ENCODE results near the gene ESPN.

ESPN gene, protein sequence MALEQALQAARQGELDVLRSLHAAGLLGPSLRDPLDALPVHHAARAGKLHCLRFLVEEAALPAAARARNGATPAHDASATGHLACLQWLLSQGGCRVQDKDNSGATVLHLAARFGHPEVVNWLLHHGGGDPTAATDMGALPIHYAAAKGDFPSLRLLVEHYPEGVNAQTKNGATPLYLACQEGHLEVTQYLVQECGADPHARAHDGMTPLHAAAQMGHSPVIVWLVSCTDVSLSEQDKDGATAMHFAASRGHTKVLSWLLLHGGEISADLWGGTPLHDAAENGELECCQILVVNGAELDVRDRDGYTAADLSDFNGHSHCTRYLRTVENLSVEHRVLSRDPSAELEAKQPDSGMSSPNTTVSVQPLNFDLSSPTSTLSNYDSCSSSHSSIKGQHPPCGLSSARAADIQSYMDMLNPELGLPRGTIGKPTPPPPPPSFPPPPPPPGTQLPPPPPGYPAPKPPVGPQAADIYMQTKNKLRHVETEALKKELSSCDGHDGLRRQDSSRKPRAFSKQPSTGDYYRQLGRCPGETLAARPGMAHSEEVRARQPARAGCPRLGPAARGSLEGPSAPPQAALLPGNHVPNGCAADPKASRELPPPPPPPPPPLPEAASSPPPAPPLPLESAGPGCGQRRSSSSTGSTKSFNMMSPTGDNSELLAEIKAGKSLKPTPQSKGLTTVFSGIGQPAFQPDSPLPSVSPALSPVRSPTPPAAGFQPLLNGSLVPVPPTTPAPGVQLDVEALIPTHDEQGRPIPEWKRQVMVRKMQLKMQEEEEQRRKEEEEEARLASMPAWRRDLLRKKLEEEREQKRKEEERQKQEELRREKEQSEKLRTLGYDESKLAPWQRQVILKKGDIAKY

DNA sequence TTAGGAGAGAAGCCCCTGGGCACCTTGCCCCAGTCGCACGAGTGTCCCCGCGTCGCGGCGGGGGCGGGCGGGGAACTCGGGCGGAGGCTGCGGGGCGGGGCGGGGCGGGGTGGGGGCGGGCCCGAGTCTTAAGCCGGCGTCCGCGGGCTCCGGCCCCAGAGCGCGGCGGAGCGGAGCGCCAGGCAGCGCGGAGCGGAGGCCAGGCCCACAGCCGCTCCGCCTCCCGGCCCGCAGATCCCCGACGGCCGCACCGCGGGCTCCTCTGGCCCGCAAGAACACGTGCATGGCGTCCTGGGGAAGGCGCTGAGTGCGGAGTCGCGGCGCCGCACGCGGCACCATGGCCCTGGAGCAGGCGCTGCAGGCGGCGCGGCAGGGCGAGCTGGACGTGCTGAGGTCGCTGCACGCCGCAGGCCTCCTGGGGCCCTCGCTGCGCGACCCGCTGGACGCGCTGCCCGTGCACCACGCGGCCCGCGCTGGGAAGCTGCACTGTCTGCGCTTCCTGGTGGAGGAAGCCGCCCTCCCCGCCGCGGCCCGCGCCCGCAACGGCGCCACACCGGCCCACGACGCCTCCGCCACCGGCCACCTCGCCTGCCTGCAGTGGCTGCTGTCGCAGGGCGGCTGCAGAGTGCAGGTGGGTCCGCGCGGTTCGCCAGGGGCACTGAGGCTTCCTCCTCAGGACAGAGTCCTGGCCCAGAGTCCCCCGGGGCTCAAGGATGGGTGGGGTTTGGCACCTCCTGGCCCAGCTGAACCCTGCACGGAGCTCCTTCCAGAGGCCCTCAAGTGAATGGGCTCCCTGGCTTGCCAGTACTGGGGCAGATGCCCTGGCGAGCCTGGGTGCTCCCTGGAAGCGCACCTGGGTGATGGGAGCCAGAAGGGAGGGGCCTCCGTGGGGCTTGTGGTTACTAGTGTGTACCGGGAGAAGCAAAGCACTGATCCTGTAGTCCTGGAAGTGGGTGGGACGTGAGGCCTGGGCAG lies at the start of gene ESPN:
Gene ESPN, plus strand, starts transcription at position 158 of the 975 bp plus-strand sequence. Its CDS starts 180 bp downstream, at position 338.
- Histone ChIP-seq H3K27ac (no peak within 1 kb of the TSS), H3K9me3 (ENCODE audit: control insufficient read depth, low read length) (no peaks in the 10 kb centered on the region), H3K9ac (no peak within 1 kb of the TSS), H3K4me2 (ENCODE audit: low read length) (peak within 1 kb of the TSS; percentile 41), H3K79me2 (no peaks in the 10 kb centered on the region), H3K4me3 (ENCODE audit: low read depth, low read length) (no peak within 1 kb of the TSS), H3K36me3 (ENCODE audit: control insufficient read depth, insufficient read depth, low read length) (no peaks in the 10 kb centered on the region), H2AFZ (peak within 1 kb of the TSS; percentile 38), H3K4me1 (peaks cover 7% of the 10 kb centered on the region), H3K27me3 (ENCODE audit: control insufficient read depth, insufficient read depth, low read length) (no peaks in the 10 kb centered on the region)
- TF ChIP-seq, protein P1, sequence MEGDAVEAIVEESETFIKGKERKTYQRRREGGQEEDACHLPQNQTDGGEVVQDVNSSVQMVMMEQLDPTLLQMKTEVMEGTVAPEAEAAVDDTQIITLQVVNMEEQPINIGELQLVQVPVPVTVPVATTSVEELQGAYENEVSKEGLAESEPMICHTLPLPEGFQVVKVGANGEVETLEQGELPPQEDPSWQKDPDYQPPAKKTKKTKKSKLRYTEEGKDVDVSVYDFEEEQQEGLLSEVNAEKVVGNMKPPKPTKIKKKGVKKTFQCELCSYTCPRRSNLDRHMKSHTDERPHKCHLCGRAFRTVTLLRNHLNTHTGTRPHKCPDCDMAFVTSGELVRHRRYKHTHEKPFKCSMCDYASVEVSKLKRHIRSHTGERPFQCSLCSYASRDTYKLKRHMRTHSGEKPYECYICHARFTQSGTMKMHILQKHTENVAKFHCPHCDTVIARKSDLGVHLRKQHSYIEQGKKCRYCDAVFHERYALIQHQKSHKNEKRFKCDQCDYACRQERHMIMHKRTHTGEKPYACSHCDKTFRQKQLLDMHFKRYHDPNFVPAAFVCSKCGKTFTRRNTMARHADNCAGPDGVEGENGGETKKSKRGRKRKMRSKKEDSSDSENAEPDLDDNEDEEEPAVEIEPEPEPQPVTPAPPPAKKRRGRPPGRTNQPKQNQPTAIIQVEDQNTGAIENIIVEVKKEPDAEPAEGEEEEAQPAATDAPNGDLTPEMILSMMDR (IDR thresholded peaks at IDR 0.05): no peak

DNA sequence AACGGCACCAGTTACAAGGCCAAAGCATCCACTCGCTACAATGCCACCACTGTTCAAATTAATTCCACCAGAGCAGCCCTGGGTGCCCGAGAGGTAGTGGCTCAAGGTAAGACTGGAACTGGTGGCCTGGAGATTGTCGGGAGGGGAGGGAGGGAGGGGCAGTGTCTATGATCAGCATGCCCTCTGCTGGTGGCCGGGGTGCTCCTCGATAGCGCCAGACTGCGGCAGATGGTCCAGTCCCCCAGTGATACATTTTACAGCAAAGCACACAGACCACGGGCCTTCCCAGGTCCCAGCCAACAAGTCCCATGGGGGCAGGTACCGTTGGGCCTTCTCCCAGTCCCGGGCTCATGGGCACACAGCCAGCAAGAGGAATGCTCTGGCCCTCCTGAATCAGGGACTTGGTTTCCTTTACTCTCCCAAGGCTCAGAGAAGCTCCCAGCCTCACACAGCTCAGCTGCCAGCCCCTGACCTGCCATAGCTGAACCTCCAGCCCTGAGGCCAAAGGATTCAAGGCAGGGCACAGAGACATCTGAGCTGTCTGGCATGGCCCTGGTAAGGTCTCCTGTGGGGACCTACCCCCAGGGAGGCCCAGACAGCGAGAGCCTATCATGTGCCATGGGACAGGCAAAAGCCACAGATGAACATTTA lies 46.4 kb upstream of the ESPN start:
- H3K4me2 ChIP-seq (ENCODE audit: low read length): no peak overlapping the region
- no peak overlapping the region for H3K9ac ChIP-seq
- H3K27ac ChIP-seq: no peak overlapping the region
- no peaks in the 10 kb centered on the region for H3K9me3 ChIP-seq (ENCODE audit: control insufficient read depth, low read length)
- H3K27me3 ChIP-seq (ENCODE audit: control insufficient read depth, insufficient read depth, low read length): no peaks in the 10 kb centered on the region
- H3K4me1 ChIP-seq: no peaks in the 10 kb centered on the region
- H3K4me3 ChIP-seq (ENCODE audit: low read depth, low read length): no peak overlapping the region
- TF ChIP-seq, protein P1 (IDR thresholded peaks at IDR 0.05): no peak
- H3K36me3 ChIP-seq (ENCODE audit: control insufficient read depth, insufficient read depth, low read length): no peaks in the 10 kb centered on the region
- H3K79me2 ChIP-seq: no peaks in the 10 kb centered on the region
- H2AFZ ChIP-seq: no peak overlapping the region

DNA sequence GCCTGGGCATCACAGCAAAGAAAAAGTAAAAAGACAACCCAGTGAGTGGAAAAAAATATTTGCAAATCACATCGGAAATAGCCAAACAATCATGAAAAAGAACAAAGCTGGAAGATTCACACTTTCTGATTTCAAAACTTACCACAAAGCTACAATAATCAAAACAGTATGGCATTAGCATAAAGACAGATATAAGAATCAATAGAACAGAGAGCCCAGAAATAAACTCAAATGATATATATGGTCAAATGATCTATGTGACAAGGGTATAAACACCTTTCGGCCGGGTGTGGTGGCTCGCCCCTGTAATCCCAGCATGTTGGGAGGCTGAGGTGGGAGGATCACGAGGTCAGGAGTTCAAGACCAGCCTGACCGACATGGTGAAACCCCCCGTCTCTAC lies 44.5 kb upstream of the ESPN start:
- Histone ChIP-seq H3K4me2 (ENCODE audit: low read length) (no peak overlapping the region), H3K79me2 (no peaks in the 10 kb centered on the region), H2AFZ (no peak overlapping the region), H3K36me3 (ENCODE audit: control insufficient read depth, insufficient read depth, low read length) (no peaks in the 10 kb centered on the region), H3K27me3 (ENCODE audit: control insufficient read depth, insufficient read depth, low read length) (no peaks in the 10 kb centered on the region), H3K27ac (no peak overlapping the region), H3K9me3 (ENCODE audit: control insufficient read depth, low read length) (no peaks in the 10 kb centered on the region), H3K4me3 (ENCODE audit: low read depth, low read length) (no peak overlapping the region), H3K4me1 (no peaks in the 10 kb centered on the region), H3K9ac (no peak overlapping the region)
- TF ChIP-seq, protein P1 (IDR thresholded peaks at IDR 0.05): no peak

DNA sequence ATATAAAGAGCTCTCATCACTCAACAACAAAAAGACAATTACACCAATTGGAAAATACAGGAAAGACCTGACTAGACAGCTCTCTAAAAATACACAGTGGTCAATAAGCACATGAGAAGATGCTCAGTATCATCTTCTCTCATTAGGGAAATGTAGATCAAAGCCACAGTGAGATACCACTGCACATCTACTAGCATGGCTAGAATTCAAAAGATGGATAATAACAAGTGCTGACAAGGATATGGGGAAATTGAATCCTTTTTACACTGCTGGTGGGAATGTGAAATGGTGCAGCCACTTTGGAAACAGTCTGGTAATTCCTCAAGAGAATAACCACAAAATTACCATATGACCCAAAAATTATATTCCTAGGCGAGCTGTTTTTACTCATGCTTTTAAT lies 40.4 kb upstream of the ESPN start:
- H3K9ac ChIP-seq: no peak overlapping the region
- H3K4me3 ChIP-seq (ENCODE audit: low read depth, low read length): no peak overlapping the region
- no peaks in the 10 kb centered on the region for H3K36me3 ChIP-seq (ENCODE audit: control insufficient read depth, insufficient read depth, low read length)
- TF ChIP-seq, protein P1 (IDR thresholded peaks at IDR 0.05): no peak
- no peak overlapping the region for H3K4me2 ChIP-seq (ENCODE audit: low read length)
- no peaks in the 10 kb centered on the region for H3K79me2 ChIP-seq
- H3K27me3 ChIP-seq (ENCODE audit: control insufficient read depth, insufficient read depth, low read length): no peaks in the 10 kb centered on the region
- no peak overlapping the region for H2AFZ ChIP-seq
- no peak overlapping the region for H3K27ac ChIP-seq
- no peaks in the 10 kb centered on the region for H3K9me3 ChIP-seq (ENCODE audit: control insufficient read depth, low read length)
- H3K4me1 ChIP-seq: no peaks in the 10 kb centered on the region

Data from parathyroid adenoma (tissue), 2 donors.